GM23338 (cell line): ENCODE results near the gene OSBPL5. TPM values are rescaled to one million over a fixed set of nuclear protein-coding genes. Genes with fewer than 3 reads are reported as not detected.

Source experiments
- ATAC-seq: fragments of 200-7000 bp; cut with Tn5 transposase; 3 replicates; pipeline ENCODE4 v1.9.1; 2020
- DNase-seq: peaks from one replicate; pipeline ENCODE4 v3.0.0-alpha.2; 2015; ENCODE audit warnings: low spot score
- H2AFZ ChIP-seq: fragments of 200-600 bp; sonication (generic); 2 replicates; pipeline ENCODE4 v1.8.0; 2016; ENCODE audit warnings: antibody characterized with exemption, mild to moderate bottlenecking, moderate library complexity
- H3F3A ChIP-seq: fragments of 200-600 bp; sonication (generic); replicated peaks from 2 replicates; pipeline ENCODE4 v1.8.0; 2017; ENCODE audit warnings: antibody characterized with exemption, mixed run types, low read depth
- H3K27ac ChIP-seq: fragments of 200-600 bp; sonication (generic); 2 replicates; pipeline ENCODE4 v1.6.1; 2016; ENCODE audit warnings: low read depth
- H3K27me3 ChIP-seq: fragments of 200-600 bp; sonication (generic); 2 replicates; pipeline ENCODE4 v1.8.0; 2016; ENCODE audit warnings: mild to moderate bottlenecking, mixed run types, moderate library complexity; ENCODE audit not compliant: insufficient read depth
- H3K36me3 ChIP-seq: fragments of 200-600 bp; sonication (generic); 2 replicates; pipeline ENCODE4 v1.8.0; 2016; ENCODE audit warnings: mild to moderate bottlenecking; ENCODE audit not compliant: insufficient read depth
- H3K4me1 ChIP-seq: fragments of 200-600 bp; sonication (generic); 2 replicates; pipeline ENCODE4 v1.8.0; 2016; ENCODE audit warnings: mild to moderate bottlenecking, moderate library complexity; ENCODE audit not compliant: insufficient read depth
- H3K4me2 ChIP-seq: fragments of 200-600 bp; sonication (generic); 2 replicates; pipeline ENCODE4 v1.7.1; 2017; ENCODE audit warnings: mixed run types
- H3K4me3 ChIP-seq: fragments of 200-600 bp; sonication (generic); 2 replicates; pipeline ENCODE4 v1.6.1; 2016; ENCODE audit warnings: mixed run types
- H3K79me2 ChIP-seq: fragments of 200-600 bp; sonication (generic); replicated peaks from 2 replicates; pipeline ENCODE4 v1.8.0; 2017; ENCODE audit warnings: mild to moderate bottlenecking; ENCODE audit not compliant: insufficient read depth
- H3K9me2 ChIP-seq: fragments of 200-600 bp; sonication (generic); 2 replicates; pipeline ENCODE4 v1.8.0; 2017; ENCODE audit not compliant: insufficient read depth
- H4K20me1 ChIP-seq: fragments of 200-600 bp; sonication (generic); replicated peaks from 2 replicates; pipeline ENCODE4 v1.8.0; 2017; ENCODE audit warnings: mild to moderate bottlenecking; ENCODE audit not compliant: insufficient read depth
- H3K27ac Mint-ChIP-seq: 2 replicates; pipeline ENCODE4 v1.8.0; 2020; ENCODE audit warnings: inconsistent platforms, mild to moderate bottlenecking, moderate library complexity, mixed read lengths
- H3K27me3 Mint-ChIP-seq: 3 replicates; pipeline ENCODE4 v1.8.0; 2022; ENCODE audit warnings: low read depth, mild to moderate bottlenecking, moderate library complexity, mixed read lengths, inconsistent platforms; ENCODE audit not compliant: insufficient read depth, poor library complexity
- H3K36me3 Mint-ChIP-seq: 3 replicates; pipeline ENCODE4 v1.8.0; 2021; ENCODE audit warnings: low read depth, mild to moderate bottlenecking, inconsistent platforms, moderate library complexity, mixed read lengths
- H3K4me1 Mint-ChIP-seq: 3 replicates; pipeline ENCODE4 v1.8.0; 2020; ENCODE audit warnings: mild to moderate bottlenecking, inconsistent platforms, mixed read lengths
- H3K4me3 Mint-ChIP-seq: 3 replicates; pipeline ENCODE4 v1.8.0; 2021; ENCODE audit warnings: moderate library complexity, mild to moderate bottlenecking, inconsistent platforms, mixed read lengths
- H3K9me3 Mint-ChIP-seq: 3 replicates; pipeline ENCODE4 v1.8.0; 2020; ENCODE audit warnings: moderate library complexity, mild to moderate bottlenecking, inconsistent platforms, mixed read lengths
- CREB1 ChIP-seq: fragments of 250-450 bp; sonication (Bioruptor Pico); IDR thresholded peaks from 2 replicates; pipeline ENCODE4 v1.5.0; 2020; ENCODE audit warnings: low read depth, mild to moderate bottlenecking, moderate library complexity
- EZH2phosphoT487 ChIP-seq: fragments of 200-600 bp; sonication (generic); IDR thresholded peaks from one replicate; pipeline ENCODE4 v1.8.1; 2018; ENCODE audit warnings: antibody characterized with exemption; ENCODE audit not compliant: unreplicated experiment
- JUNB ChIP-seq: IDR thresholded peaks from one replicate; pipeline ENCODE4 v1.6.1; 2016; ENCODE audit warnings: antibody characterized with exemption; ENCODE audit not compliant: unreplicated experiment
- POLR2AphosphoS5 ChIP-seq: IDR thresholded peaks from 2 replicates; pipeline ENCODE4 v1.6.1; 2016; ENCODE audit warnings: antibody characterized with exemption, low read depth
- STAT1 ChIP-seq: IDR thresholded peaks from one replicate; pipeline ENCODE4 v1.6.1; 2016; ENCODE audit warnings: antibody characterized with exemption; ENCODE audit not compliant: unreplicated experiment
- ZNF114 ChIP-seq: fragments of 250-450 bp; sonication (Bioruptor Pico); IDR thresholded peaks from 2 replicates; pipeline ENCODE4 v1.5.0; 2020; ENCODE audit warnings: mild to moderate bottlenecking, moderate library complexity
- long read RNA-seq: library from polyadenylated mRNA; unstranded; transcript quantifications from one replicate; pipeline ENCODE4 v2.0.0, GENCODE V29; 2020; ENCODE audit not compliant: unreplicated experiment
- polyA plus RNA-seq: library from polyadenylated mRNA; unstranded; fragments of >200 nt; fragmentation: Nextera tagmentation; extraction: Ambion mirVana; gene quantifications from 2 replicates; pipeline ENCODE4 v1.2.1, GENCODE V29; 2016
- total RNA-seq: library from RNA; depleted of rRNA; stranded (reverse); fragments of >200 nt; shearing (Covaris generic); gene quantifications from 2 replicates; pipeline ENCODE4 v1.2.3, GENCODE V29; 2014; rRNA removed
- TF ChIP-seq, protein P1 (sequence below): fragments of 250-450 bp; sonication (Bioruptor Pico); IDR thresholded peaks from 2 replicates; pipeline ENCODE4 v1.5.0; 2020; ENCODE audit warnings: mild to moderate bottlenecking, moderate library complexity
- TF ChIP-seq, protein P2 (sequence below): IDR thresholded peaks from one replicate; pipeline ENCODE4 v1.6.1; 2018; ENCODE audit warnings: antibody characterized with exemption; ENCODE audit not compliant: unreplicated experiment
- TF ChIP-seq, protein P3 (sequence below): IDR thresholded peaks from 2 replicates; pipeline ENCODE4 v1.6.1; 2016; ENCODE audit warnings: antibody characterized with exemption
- TF ChIP-seq, protein P4 (sequence below), 2 experiments: fragments of 200-600 bp in 1 of 2; sonication (generic) in 1 of 2; conservative IDR thresholded peaks; 2 replicates each; pipeline versions ENCODE4 v1.5.1 to v1.6.1; 2016 to 2017; ENCODE audit warnings: antibody characterized with exemption in 2 of 2, low read depth in 2 of 2, mild to moderate bottlenecking in 2 of 2, moderate library complexity in 1 of 2

The OSBPL5 gene, protein sequence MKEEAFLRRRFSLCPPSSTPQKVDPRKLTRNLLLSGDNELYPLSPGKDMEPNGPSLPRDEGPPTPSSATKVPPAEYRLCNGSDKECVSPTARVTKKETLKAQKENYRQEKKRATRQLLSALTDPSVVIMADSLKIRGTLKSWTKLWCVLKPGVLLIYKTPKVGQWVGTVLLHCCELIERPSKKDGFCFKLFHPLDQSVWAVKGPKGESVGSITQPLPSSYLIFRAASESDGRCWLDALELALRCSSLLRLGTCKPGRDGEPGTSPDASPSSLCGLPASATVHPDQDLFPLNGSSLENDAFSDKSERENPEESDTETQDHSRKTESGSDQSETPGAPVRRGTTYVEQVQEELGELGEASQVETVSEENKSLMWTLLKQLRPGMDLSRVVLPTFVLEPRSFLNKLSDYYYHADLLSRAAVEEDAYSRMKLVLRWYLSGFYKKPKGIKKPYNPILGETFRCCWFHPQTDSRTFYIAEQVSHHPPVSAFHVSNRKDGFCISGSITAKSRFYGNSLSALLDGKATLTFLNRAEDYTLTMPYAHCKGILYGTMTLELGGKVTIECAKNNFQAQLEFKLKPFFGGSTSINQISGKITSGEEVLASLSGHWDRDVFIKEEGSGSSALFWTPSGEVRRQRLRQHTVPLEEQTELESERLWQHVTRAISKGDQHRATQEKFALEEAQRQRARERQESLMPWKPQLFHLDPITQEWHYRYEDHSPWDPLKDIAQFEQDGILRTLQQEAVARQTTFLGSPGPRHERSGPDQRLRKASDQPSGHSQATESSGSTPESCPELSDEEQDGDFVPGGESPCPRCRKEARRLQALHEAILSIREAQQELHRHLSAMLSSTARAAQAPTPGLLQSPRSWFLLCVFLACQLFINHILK
- total RNA-seq (8.1 and 12.0 TPM in 2 replicates), polyA plus RNA-seq (2.7 and 3.4 TPM in 2 replicates)
- long read RNA-seq, partial matches to known transcripts: 0 of 1 reads
- long read RNA-seq, other reads (novel, unspliced or antisense): 0 of 1 reads

DNA sequence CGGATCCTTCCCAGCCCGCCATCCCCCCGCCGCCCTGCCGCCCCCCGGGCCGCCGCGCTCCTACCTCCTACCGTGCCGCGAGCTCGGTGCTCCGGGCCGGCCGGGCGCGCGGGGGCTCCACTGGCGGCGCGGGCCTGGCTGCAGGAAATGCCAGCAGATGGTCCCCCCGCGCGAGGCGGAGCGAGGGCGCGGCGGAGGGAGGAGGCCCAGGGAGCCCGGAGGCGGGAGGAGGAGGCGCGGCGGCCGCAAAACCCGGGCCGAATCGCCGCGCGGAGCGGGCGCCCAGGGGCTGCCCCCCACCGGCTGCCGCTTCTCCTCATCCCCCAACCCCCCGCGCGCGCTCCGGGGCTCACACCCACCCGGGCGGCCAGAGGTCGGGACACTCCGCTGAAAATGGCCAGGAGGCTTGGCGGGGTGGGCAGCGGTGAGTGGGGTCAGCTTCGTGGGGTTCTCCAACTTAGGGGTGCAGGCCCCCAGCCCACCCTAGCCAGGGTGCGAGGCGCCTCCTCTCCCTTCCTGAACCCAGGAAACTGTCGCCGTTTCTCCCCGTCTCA lies at the start of gene OSBPL5:
OSBPL5 (minus strand) TSS at position 159 of the 554 bp plus-strand sequence. CDS start 36,162 bp downstream, outside the sequence.
- Histone ChIP-seq H3K9me2 (no peaks in the 10 kb centered on the region), H4K20me1 (no peaks in the 10 kb centered on the region), H3K4me2 (peak within 1 kb of the TSS; percentile 93), H3K36me3 (no peaks in the 10 kb centered on the region), H3K27me3 (peaks cover 40% of the 10 kb centered on the region), H3K79me2 (no peaks in the 10 kb centered on the region), H3K27ac (no peak within 1 kb of the TSS), H3F3A (no peaks in the 10 kb centered on the region), H3K4me3 (peak within 1 kb of the TSS; percentile 74), H3K4me1 (peaks cover 18% of the 10 kb centered on the region; the same call in 1 of the 2 replicates), H2AFZ (peak within 1 kb of the TSS; percentile 96)
- ATAC-seq (peak; percentile 2; the same call in 2 of the 3 replicates), DNase-seq (peak; percentile 54)
- H3K27ac Mint-ChIP-seq: no peak within 1 kb of the TSS
- H3K4me1 Mint-ChIP-seq: peaks cover 38% of the 10 kb centered on the region
- no peaks in the 10 kb centered on the region for H3K9me3 Mint-ChIP-seq
- peak within 1 kb of the TSS; percentile 72 for H3K4me3 Mint-ChIP-seq
- no peaks in the 10 kb centered on the region; the same call in 2 of the 3 replicates for H3K36me3 Mint-ChIP-seq
- H3K27me3 Mint-ChIP-seq: peaks cover 37% of the 10 kb centered on the region
- TF ChIP-seq CREB1 (no peak), STAT1 (no peak), ZNF114 (CRISPR knock-in tag) (no peak), EZH2phosphoT487 (no peak), POLR2AphosphoS5 (no peak), JUNB (no peak)
- TF ChIP-seq, protein P1, sequence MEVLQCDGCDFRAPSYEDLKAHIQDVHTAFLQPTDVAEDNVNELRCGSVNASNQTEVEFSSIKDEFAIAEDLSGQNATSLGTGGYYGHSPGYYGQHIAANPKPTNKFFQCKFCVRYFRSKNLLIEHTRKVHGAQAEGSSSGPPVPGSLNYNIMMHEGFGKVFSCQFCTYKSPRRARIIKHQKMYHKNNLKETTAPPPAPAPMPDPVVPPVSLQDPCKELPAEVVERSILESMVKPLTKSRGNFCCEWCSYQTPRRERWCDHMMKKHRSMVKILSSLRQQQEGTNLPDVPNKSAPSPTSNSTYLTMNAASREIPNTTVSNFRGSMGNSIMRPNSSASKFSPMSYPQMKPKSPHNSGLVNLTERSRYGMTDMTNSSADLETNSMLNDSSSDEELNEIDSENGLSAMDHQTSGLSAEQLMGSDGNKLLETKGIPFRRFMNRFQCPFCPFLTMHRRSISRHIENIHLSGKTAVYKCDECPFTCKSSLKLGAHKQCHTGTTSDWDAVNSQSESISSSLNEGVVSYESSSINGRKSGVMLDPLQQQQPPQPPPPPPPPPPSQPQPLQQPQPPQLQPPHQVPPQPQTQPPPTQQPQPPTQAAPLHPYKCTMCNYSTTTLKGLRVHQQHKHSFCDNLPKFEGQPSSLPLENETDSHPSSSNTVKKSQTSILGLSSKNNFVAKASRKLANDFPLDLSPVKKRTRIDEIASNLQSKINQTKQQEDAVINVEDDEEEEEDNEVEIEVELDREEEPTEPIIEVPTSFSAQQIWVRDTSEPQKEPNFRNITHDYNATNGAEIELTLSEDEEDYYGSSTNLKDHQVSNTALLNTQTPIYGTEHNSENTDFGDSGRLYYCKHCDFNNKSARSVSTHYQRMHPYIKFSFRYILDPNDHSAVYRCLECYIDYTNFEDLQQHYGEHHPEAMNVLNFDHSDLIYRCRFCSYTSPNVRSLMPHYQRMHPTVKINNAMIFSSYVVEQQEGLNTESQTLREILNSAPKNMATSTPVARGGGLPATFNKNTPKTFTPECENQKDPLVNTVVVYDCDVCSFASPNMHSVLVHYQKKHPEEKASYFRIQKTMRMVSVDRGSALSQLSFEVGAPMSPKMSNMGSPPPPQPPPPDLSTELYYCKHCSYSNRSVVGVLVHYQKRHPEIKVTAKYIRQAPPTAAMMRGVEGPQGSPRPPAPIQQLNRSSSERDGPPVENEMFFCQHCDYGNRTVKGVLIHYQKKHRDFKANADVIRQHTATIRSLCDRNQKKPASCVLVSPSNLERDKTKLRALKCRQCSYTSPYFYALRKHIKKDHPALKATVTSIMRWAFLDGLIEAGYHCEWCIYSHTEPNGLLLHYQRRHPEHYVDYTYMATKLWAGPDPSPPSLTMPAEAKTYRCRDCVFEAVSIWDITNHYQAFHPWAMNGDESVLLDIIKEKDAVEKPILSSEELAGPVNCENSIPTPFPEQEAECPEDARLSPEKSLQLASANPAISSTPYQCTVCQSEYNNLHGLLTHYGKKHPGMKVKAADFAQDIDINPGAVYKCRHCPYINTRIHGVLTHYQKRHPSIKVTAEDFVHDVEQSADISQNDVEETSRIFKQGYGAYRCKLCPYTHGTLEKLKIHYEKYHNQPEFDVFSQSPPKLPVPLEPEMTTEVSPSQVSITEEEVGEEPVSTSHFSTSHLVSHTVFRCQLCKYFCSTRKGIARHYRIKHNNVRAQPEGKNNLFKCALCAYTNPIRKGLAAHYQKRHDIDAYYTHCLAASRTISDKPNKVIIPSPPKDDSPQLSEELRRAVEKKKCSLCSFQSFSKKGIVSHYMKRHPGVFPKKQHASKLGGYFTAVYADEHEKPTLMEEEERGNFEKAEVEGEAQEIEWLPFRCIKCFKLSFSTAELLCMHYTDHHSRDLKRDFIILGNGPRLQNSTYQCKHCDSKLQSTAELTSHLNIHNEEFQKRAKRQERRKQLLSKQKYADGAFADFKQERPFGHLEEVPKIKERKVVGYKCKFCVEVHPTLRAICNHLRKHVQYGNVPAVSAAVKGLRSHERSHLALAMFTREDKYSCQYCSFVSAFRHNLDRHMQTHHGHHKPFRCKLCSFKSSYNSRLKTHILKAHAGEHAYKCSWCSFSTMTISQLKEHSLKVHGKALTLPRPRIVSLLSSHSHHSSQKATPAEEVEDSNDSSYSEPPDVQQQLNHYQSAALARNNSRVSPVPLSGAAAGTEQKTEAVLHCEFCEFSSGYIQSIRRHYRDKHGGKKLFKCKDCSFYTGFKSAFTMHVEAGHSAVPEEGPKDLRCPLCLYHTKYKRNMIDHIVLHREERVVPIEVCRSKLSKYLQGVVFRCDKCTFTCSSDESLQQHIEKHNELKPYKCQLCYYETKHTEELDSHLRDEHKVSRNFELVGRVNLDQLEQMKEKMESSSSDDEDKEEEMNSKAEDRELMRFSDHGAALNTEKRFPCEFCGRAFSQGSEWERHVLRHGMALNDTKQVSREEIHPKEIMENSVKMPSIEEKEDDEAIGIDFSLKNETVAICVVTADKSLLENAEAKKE (CRISPR knock-in tag): no peak
- TF ChIP-seq, protein P2, sequence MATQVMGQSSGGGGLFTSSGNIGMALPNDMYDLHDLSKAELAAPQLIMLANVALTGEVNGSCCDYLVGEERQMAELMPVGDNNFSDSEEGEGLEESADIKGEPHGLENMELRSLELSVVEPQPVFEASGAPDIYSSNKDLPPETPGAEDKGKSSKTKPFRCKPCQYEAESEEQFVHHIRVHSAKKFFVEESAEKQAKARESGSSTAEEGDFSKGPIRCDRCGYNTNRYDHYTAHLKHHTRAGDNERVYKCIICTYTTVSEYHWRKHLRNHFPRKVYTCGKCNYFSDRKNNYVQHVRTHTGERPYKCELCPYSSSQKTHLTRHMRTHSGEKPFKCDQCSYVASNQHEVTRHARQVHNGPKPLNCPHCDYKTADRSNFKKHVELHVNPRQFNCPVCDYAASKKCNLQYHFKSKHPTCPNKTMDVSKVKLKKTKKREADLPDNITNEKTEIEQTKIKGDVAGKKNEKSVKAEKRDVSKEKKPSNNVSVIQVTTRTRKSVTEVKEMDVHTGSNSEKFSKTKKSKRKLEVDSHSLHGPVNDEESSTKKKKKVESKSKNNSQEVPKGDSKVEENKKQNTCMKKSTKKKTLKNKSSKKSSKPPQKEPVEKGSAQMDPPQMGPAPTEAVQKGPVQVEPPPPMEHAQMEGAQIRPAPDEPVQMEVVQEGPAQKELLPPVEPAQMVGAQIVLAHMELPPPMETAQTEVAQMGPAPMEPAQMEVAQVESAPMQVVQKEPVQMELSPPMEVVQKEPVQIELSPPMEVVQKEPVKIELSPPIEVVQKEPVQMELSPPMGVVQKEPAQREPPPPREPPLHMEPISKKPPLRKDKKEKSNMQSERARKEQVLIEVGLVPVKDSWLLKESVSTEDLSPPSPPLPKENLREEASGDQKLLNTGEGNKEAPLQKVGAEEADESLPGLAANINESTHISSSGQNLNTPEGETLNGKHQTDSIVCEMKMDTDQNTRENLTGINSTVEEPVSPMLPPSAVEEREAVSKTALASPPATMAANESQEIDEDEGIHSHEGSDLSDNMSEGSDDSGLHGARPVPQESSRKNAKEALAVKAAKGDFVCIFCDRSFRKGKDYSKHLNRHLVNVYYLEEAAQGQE: no peak
- TF ChIP-seq, protein P3, sequence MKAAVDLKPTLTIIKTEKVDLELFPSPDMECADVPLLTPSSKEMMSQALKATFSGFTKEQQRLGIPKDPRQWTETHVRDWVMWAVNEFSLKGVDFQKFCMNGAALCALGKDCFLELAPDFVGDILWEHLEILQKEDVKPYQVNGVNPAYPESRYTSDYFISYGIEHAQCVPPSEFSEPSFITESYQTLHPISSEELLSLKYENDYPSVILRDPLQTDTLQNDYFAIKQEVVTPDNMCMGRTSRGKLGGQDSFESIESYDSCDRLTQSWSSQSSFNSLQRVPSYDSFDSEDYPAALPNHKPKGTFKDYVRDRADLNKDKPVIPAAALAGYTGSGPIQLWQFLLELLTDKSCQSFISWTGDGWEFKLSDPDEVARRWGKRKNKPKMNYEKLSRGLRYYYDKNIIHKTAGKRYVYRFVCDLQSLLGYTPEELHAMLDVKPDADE: no peak
- TF ChIP-seq, protein P4, sequence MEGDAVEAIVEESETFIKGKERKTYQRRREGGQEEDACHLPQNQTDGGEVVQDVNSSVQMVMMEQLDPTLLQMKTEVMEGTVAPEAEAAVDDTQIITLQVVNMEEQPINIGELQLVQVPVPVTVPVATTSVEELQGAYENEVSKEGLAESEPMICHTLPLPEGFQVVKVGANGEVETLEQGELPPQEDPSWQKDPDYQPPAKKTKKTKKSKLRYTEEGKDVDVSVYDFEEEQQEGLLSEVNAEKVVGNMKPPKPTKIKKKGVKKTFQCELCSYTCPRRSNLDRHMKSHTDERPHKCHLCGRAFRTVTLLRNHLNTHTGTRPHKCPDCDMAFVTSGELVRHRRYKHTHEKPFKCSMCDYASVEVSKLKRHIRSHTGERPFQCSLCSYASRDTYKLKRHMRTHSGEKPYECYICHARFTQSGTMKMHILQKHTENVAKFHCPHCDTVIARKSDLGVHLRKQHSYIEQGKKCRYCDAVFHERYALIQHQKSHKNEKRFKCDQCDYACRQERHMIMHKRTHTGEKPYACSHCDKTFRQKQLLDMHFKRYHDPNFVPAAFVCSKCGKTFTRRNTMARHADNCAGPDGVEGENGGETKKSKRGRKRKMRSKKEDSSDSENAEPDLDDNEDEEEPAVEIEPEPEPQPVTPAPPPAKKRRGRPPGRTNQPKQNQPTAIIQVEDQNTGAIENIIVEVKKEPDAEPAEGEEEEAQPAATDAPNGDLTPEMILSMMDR (conservative IDR thresholded peaks at IDR 0.05; ENCODE audit: low read depth in 2 of 2): no peak
